NK-92 (cell line): ENCODE results near the gene RASSF10.
"Not testable (repeated sequence)": the region's sequence is repeated elsewhere in the genome, so short reads cannot be mapped to it uniquely, and the experiment has no call there.

Experiments used
- DNase-seq: peaks from one replicate; lab custom pipeline; 2025; ENCODE audit not compliant: unreplicated experiment; lab: John Stamatoyannopoulos, UW

Gene RASSF10

GRCh38 chr11:13019313-13019712 is 10.2 kb downstream of the RASSF10 start:
- no peak for DNase-seq

GRCh38 chr11:13023423-13023822 is 14.3 kb downstream of the RASSF10 start:
- DNase-seq: no peak

DNA sequence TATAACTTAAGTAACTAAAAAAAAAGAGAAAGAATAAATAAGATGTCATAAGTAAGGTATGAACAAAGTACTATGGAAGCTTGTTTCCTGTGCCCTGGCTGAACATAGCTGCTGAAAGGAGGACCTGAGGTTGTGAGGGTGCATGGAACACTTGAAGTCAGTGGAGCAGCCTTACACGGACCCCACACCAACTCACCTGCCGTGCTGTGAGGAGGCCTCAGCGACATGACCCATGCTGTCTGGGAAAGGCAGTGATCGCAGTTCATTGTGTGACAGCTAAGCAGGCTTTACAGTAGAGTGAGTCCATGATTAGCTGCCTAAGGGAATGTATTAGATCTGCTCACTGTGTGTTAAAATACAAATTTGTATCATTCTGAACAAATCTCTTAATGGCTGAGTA is 17.6 kb downstream of the RASSF10 start:
- DNase-seq: no peak

GRCh38 chr11:13028322-13028721 is 19.2 kb downstream of the RASSF10 start:
- DNase-seq: no peak

DNA sequence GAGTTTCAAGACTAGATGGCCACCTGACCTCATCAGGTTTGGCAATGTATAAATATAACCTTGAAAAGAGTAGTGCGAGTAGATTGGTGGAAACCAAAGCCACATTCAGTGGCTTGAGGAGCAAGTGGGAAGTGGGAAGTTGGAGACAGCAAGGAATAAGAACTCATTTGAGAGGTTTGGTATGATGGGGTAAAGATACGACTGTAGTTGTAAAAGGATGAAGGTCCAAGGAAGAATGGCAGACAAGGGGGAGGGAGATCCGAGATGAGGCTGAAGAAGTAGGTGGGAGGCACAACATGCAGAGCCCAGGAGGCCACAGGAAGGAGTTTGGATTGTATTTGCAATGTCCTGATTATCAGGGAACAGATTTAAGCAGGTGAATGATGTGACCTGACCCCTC is 20.8 kb downstream of the RASSF10 start:
- DNase-seq: no peak

GRCh38 chr11:13030857-13031256 is 21.7 kb downstream of the RASSF10 start:
- no peak for DNase-seq

DNA sequence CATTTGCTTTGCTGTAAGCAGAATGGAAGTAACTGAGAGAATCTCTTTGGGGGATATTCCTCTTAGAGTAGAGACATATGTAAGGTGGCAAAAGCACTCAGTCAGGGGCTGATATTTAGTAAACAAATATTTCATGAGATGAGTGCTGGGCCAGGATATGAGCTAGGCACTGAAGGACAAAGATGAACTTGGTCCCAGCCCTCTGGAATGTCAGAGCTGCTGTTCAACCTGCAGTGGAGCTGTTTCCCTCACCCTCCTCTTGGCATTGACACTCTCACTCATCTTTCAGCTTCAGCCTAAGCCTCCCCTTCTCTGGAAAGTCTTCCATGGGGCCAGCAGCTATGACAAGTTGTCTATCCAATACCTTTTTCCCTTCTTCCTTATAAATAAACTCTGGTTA is 22.2 kb downstream of the RASSF10 start:
- no peak for DNase-seq

DNA sequence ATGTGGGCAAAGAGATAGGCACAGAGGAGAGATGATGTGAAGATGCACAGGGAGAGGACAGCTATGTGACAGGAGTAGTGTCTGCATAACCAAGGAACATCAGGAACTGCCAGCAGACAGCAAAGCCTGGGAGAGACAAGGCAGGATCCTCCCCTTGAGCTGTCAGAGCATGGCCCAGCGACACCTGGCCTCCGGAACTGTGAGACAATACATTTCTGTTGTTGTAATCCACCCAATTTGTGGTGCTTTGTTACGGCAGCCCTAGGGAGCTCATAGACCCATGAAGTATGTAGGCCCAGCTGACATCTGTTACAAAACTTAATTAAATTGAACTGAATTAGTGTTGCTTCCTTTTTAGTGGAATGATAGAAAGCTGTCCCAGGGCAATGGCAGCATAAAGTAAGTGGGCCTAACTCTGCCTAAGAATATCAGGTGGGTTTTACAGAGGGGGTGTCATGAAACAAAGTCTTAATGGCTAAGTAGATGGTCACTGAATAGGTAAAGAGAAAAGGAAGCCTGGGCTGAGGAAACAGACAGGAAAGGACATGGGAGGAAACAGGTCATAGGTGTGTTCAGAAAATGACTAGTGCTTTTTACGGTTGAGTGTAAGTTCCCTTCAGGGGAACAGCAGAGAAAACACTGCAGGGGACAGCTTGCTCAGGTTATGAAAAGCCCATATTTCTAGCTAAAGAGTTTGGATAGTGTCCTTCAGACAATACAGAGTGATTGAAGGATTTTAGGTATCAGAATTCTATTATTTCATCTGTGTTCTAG is 24.8 kb downstream of the RASSF10 start:
- DNase-seq: no peak

DNA sequence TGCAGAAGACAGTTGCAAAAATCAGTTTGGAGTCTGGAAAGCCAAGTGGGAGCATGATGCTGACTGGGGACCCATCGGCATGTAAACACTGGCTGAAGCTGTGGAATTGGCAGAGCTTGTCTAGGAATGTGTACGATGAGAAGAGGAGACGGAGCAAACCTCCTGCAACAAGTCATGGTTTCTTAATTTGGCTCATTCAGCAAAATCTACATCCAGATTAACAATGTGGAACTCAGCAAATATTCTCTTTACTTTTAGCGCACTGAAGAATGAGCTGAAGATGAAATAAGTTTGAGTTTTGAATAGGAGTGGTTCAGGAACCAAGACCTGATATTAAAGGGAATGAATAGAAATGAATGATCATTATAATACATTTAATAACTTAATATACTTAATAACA is 26.6 kb downstream of the RASSF10 start:
- DNase-seq: no peak

DNA sequence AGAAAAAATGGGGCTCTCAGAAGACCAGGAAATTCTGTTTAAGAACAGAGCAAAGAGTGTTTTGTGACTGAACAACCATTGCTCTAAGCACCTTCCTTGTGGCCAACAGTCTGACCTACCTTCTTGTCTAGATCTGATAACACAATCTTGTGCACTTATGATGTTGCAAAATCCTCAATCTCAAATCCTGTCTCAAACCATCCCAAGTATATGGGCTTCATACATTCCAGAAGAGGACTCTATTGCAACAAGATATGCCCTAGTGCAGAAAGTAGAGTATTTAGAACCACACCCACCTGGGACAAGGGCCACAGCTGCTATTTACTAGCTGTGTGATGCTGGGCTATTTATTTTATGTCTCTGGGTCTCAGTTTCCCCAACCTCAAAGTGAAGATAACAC is 27.1 kb downstream of the RASSF10 start:
- DNase-seq: no peak

- no peak for DNase-seq
Observed at GRCh38 chr11:13038366-13038765, 29.2 kb downstream of the RASSF10 start.

- no peak for DNase-seq
Observed at GRCh38 chr11:13039126-13039525, 30.0 kb downstream of the RASSF10 start.

DNA sequence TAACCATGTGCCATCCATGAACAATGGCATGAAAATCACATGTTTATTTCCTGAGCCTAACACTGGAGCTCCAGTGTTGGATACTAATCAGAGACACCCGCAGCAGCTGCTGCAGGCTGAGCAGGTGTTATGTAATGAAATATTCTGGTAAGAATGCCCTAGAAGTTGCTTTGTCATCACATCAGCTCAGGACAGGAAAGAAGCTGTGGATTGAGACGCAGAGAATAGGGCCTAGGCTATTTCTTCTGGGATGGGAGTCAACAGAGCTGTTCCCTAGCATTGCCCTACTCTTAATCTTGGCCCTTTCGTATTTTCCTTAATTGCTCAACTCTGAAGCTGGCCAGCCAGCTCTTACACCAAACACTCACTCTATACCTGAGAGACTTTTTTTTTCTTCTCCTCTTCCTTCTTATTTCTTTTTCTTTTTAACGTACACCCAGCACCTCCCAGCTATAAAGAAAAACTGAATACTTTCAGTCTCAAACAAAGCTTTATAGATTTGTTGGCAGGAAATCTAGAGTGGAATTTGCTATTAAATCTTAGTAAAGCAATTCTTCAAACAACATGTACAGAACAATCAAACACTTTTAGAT is 31.9 kb downstream of the RASSF10 start:
- no peak for DNase-seq

- DNase-seq: no peak
Observed at GRCh38 chr11:13042873-13043342, 33.8 kb downstream of the RASSF10 start.

DNA sequence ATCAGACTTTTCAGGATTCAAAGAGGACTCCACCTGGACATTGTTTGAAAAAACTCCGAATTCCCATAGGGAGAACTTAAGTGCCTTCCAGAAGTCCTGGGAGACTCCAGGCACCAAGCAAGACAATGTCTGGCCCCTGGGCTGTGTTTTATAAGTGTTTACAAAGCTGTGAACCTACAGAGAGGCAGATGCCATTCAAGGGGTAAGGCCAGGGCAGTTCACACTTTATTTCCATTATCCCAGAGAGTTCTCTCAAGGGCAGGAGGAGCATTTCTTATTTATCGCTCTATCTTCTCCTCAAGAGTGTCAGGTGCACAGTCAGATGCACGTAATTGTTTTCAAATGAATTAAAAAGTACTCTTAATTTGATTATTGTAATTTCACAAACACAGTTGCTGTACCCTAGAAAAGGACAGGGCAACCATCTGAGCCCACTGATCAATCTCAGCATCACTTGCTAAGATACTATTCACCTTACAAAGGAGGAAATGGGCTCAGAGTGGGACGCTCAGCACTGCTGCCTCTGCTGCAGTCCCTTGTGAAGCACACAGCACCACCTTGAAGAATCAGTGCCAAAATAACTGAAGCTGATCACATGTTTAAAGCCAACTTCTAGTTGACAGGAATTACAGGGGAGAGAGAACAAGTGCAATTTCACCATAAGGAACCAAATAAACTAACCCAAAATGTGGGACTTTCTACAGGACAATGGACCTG is 35.0 kb downstream of the RASSF10 start:
- no peak for DNase-seq

- not testable (repeated sequence) for DNase-seq
Observed at GRCh38 chr11:13045089-13045488, 36.0 kb downstream of the RASSF10 start.

DNA sequence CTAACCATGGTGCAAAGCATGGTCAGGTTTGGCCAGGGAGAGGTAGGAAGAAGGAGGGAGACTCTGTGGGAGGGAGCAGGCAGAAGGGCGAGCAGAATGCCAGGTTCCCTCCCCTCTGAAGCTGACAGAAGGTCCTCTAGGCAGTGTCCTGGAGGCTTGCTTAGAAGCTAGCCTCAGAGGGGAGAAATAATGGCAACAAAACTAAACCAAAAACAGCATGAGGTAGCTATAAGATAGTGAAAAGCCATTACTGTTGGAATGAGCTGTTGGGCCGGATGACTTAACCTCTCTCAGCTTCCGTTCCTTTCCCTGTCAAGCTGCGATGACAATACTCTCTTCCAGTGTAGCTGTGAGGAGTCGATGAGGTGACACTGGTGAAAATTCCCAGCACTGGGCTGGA is 36.6 kb downstream of the RASSF10 start:
- DNase-seq: no peak

- no peak for DNase-seq
Observed at GRCh38 chr11:13046637-13047570, 37.8 kb downstream of the RASSF10 start.

DNA sequence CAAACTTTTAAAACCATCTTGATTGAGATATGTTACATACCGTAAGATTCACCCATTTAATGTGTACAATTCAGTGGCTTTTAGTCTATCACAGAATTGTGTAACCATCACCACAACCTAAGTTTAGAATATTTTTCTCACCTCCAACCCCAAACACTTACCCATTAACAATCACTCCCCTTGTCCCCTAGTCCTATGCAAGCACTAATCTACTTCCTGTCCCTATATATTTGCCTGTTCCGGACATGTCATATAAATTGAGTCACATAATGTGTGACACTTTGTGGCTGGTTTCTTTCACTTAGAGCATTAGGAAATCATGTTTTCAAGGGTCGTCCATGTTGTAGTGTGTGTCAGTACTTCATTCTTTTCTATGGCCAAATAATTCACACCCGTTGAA is 38.8 kb downstream of the RASSF10 start:
- DNase-seq: no peak

DNA sequence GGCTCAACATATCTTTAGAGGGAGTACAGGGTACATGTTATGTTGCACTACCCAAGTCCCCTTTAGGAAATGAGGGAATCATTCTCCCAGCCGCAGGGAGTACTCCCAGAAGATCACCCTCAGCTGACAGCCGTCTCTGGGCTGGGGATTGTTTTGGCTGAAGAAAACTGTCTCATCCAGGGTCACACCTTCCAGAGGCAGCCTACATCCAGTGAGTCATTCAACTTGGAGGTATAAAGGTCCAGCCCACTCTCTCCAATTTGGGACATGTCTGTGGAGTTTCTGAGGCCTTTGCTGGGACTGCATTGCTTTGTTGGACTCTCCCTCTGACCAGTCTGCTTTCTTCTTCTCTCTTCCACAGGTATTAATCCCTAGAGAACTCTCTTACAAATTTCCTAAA is 42.1 kb downstream of the RASSF10 start:
- no peak for DNase-seq

GRCh38 chr11:13052130-13052571 is 43.0 kb downstream of the RASSF10 start:
- no peak for DNase-seq
